A673 (cell line): ENCODE results near the gene MRGPRX2. TPM values are rescaled to one million over a fixed set of nuclear protein-coding genes. Genes with fewer than 3 reads are reported as not detected.

Source experiments
- BruUV-seq: library from RNA; stranded (reverse); fragments of 400-500 nt; replicated peaks from 2 replicates; lab custom pipeline; 2021; lab: Mats Ljungman, UMichigan
- CTCF ChIA-PET: fragments of 300-600 bp; sonication (Branson Sonifier 250); formaldehyde crosslinking; loops from one replicate; lab custom pipeline; 2022; ENCODE audit warnings: antibody characterized with exemption; lab: Charles Lee
- POLR2A ChIA-PET: fragments of 300-600 bp; sonication (Branson Sonifier 250); formaldehyde crosslinking; loops from one replicate; lab custom pipeline; 2022; ENCODE audit warnings: antibody characterized with exemption; ENCODE audit not compliant: low non-redundant PET; lab: Charles Lee
- DNase-seq: peaks from one replicate; pipeline ENCODE4 v3.0.0-alpha.2; 2015; ENCODE audit warnings: low spot score
- H3K27ac ChIP-seq: fragments of 200-600 bp; sonication (generic); 2 replicates; pipeline ENCODE4 v1.5.1; 2016; ENCODE audit warnings: mixed run types, low read depth, mild to moderate bottlenecking, mixed read lengths, antibody characterized with exemption, low read length; ENCODE audit not compliant: poor library complexity, severe bottlenecking
- H3K27me3 ChIP-seq: fragments of 200-600 bp; sonication (generic); replicated peaks from 2 replicates; pipeline ENCODE4 v1.6.1; 2017; ENCODE audit warnings: mixed run types, low read depth, mild to moderate bottlenecking, mixed read lengths, antibody characterized with exemption, low read length; ENCODE audit not compliant: insufficient read depth, poor library complexity
- H3K36me3 ChIP-seq: fragments of 200-600 bp; sonication (generic); 2 replicates; pipeline ENCODE4 v1.6.1; 2016; ENCODE audit warnings: mixed run types, mild to moderate bottlenecking, mixed read lengths, antibody characterized with exemption, low read length; ENCODE audit not compliant: insufficient read depth, poor library complexity, severe bottlenecking
- H3K4me1 ChIP-seq: fragments of 200-600 bp; sonication (generic); 2 replicates; pipeline ENCODE4 v1.6.1; 2017; ENCODE audit warnings: mixed run types, mild to moderate bottlenecking, mixed read lengths, antibody characterized with exemption, low read length; ENCODE audit not compliant: insufficient read depth, poor library complexity, severe bottlenecking
- H3K4me3 ChIP-seq: fragments of 200-600 bp; sonication (generic); 2 replicates; pipeline ENCODE4 v1.5.1; 2016; ENCODE audit warnings: low read depth, mixed run types, mild to moderate bottlenecking, mixed read lengths, low read length; ENCODE audit not compliant: poor library complexity, severe bottlenecking
- H3K9me3 ChIP-seq: fragments of 200-600 bp; sonication (generic); 2 replicates; pipeline ENCODE4 v1.6.1; 2016; ENCODE audit warnings: mixed run types, low read depth, mild to moderate bottlenecking, mixed read lengths, antibody characterized with exemption, low read length; ENCODE audit not compliant: poor library complexity, severe bottlenecking
- EZH2 ChIP-seq: fragments of 200-600 bp; sonication (generic); IDR thresholded peaks from 2 replicates; pipeline ENCODE4 v1.6.1; 2017; ENCODE audit warnings: borderline replicate concordance, low read depth, mild to moderate bottlenecking, mixed read lengths, antibody characterized with exemption, low read length; ENCODE audit not compliant: poor library complexity, severe bottlenecking
- intact Hi-C: fragments of 100-400 bp; cut with micrococcal nuclease; formaldehyde crosslinking; loops from one replicate; pipeline ENCODE4 v1.10.0; 2022; ENCODE audit not compliant: unreplicated experiment
- total RNA-seq: library from RNA; stranded (reverse); gene quantifications from 2 replicates; pipeline ENCODE4 v1.2.3, GENCODE V29; 2021
- TF ChIP-seq, protein P1 (sequence below): fragments of 300-800, 200-600 bp; sonication (generic); conservative IDR thresholded peaks from 2 replicates; pipeline ENCODE4 v1.5.1; 2017; ENCODE audit warnings: low read depth, mild to moderate bottlenecking, antibody characterized with exemption, low read length, moderate library complexity, mixed read lengths

The MRGPRX2 gene
- total RNA-seq, 1 experiment from 2014 or later, result not detected

DNA sequence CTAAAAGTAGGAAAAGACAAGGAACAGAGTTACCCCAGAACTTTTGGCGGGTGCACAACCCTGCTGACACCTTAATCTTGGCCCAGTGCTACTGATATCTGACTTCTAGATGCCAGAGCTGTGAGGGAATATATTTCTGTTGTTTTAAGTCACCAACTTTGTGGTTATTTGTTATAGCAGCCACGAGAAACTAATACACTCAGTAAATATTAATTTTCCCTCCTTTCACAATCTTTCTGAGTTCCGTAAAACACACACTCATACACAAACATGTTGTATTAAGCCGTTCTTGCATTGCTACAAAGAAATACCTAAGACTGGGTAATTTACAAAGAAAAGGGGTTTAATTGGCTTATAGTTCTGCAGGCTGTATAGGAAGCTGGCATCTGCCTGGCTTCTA is 40.4 kb upstream of the MRGPRX2 start:
- DNase-seq, result no peak
- TF ChIP-seq EZH2, result no peak
- TF ChIP-seq, protein P1, sequence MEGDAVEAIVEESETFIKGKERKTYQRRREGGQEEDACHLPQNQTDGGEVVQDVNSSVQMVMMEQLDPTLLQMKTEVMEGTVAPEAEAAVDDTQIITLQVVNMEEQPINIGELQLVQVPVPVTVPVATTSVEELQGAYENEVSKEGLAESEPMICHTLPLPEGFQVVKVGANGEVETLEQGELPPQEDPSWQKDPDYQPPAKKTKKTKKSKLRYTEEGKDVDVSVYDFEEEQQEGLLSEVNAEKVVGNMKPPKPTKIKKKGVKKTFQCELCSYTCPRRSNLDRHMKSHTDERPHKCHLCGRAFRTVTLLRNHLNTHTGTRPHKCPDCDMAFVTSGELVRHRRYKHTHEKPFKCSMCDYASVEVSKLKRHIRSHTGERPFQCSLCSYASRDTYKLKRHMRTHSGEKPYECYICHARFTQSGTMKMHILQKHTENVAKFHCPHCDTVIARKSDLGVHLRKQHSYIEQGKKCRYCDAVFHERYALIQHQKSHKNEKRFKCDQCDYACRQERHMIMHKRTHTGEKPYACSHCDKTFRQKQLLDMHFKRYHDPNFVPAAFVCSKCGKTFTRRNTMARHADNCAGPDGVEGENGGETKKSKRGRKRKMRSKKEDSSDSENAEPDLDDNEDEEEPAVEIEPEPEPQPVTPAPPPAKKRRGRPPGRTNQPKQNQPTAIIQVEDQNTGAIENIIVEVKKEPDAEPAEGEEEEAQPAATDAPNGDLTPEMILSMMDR, result no peak
- Histone ChIP-seq H3K9me3 (no peaks in the 10 kb centered on the region), H3K4me1 (no peaks in the 10 kb centered on the region), H3K27me3 (no peaks in the 10 kb centered on the region), H3K27ac (no peak overlapping the region), H3K36me3 (no peaks in the 10 kb centered on the region), H3K4me3 (no peak overlapping the region)
- CTCF ChIA-PET, result no interaction called here
- intact Hi-C loops, result no loop called here
- no TSS peak for BruUV-seq
- POLR2A ChIA-PET, result no interaction called here

DNA sequence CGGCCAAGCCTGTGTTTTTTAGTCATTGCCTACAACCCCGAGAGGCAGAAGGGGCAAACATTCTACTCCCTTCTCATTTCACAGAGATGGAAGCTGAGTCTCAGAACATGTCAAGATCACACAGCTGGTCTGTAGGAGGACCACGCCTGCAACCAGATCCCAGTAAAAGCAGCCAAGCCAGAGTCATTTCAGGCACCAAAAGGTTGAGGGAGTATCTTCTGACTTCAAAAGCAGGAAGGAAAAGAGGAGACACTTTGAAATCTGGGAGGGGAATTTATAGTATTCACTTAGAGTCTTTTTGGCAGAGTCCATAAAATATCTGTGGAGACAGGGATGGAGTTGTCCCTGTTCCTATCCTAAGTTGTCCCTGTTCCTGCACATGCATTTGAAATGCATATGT is 38.6 kb upstream of the MRGPRX2 start:
- BruUV-seq, result no TSS peak
- Histone ChIP-seq H3K27ac (no peak overlapping the region), H3K9me3 (no peaks in the 10 kb centered on the region), H3K27me3 (no peaks in the 10 kb centered on the region), H3K4me1 (no peaks in the 10 kb centered on the region), H3K36me3 (no peaks in the 10 kb centered on the region), H3K4me3 (no peak overlapping the region)
- intact Hi-C loops, result no loop called here
- ChIA-PET POLR2A (no interaction called here), CTCF (no interaction called here)
- DNase-seq, result no peak
- TF ChIP-seq EZH2, result no peak
- TF ChIP-seq, protein P1, result no peak

DNA sequence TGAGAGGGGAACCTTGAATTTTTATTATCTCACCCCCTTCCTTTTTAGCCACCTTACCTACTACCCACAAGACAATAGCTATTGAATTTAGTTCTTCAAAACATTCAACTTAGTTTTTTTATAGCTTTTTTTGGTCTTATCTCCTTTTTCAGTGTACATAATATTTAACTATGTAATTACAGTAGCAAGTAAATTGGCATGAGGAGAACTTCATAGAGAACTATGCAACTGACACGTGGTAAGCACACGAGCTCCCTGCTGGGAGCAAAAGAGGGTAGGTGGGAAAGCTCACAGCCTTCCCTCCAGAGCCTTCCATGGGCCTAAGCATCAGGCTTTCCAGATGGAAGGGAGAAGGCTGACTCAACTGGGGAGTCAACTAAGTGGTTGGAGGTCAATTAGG is 34.3 kb upstream of the MRGPRX2 start:
- ChIA-PET CTCF (no interaction called here), POLR2A (no interaction called here)
- TF ChIP-seq, protein P1, result no peak
- no peak for TF ChIP-seq EZH2
- DNase-seq, result no peak
- BruUV-seq, result no TSS peak
- H3K27ac ChIP-seq, result no peak overlapping the region
- H3K9me3 ChIP-seq, result no peaks in the 10 kb centered on the region
- intact Hi-C loops, result no loop called here
- H3K27me3 ChIP-seq, result no peaks in the 10 kb centered on the region
- H3K4me1 ChIP-seq, result no peaks in the 10 kb centered on the region
- H3K4me3 ChIP-seq, result no peak overlapping the region
- H3K36me3 ChIP-seq, result no peaks in the 10 kb centered on the region
